Activated CD4-positive, alpha-beta T cell treated with anti-CD3 and anti-CD28 coated beads, Interleukin-2, amount 10 ng/mL, durations not matched to agents 7 days and 5 days (primary cell): ENCODE results near the gene CXCL13. TPM values are rescaled to one million over a fixed set of nuclear protein-coding genes. Genes with fewer than 3 reads are reported as not detected.
"Not testable (repeated sequence)": the region's sequence is repeated elsewhere in the genome, so short reads cannot be mapped to it uniquely, and the experiment has no call there.

Experiments used
- CTCF ChIA-PET: fragments of 350-600 bp; sonication (Branson Sonifier 250); formaldehyde crosslinking; loops from one replicate; lab custom pipeline; 2021; ENCODE audit warnings: antibody characterized with exemption; lab: Charles Lee
- POLR2A ChIA-PET: fragments of 350-600 bp; sonication (Branson Sonifier 250); formaldehyde crosslinking; loops from one replicate; lab custom pipeline; 2021; ENCODE audit warnings: antibody characterized with exemption; lab: Charles Lee
- DNase-seq: peaks from one replicate; pipeline ENCODE4 v3.0.0-alpha.2; 2020
- H3K27ac Mint-ChIP-seq: one replicate; pipeline ENCODE4 v1.8.0; 2021; ENCODE audit warnings: mild to moderate bottlenecking, moderate library complexity, mixed read lengths
- H3K27me3 Mint-ChIP-seq: one replicate; pipeline ENCODE4 v1.8.0; 2021; ENCODE audit warnings: mixed read lengths
- H3K36me3 Mint-ChIP-seq: one replicate; pipeline ENCODE4 v1.8.0; 2021; ENCODE audit warnings: low read depth, mixed read lengths
- H3K4me1 Mint-ChIP-seq: one replicate; pipeline ENCODE4 v1.8.0; 2021; ENCODE audit warnings: mixed read lengths
- H3K4me3 Mint-ChIP-seq: one replicate; pipeline ENCODE4 v1.8.0; 2021; ENCODE audit warnings: mild to moderate bottlenecking, moderate library complexity, mixed read lengths
- H3K9me3 Mint-ChIP-seq: one replicate; pipeline ENCODE4 v1.8.0; 2021; ENCODE audit warnings: mixed read lengths
- total RNA-seq, 2 experiments: library from RNA; stranded (reverse); gene quantifications; one replicate each; pipeline ENCODE4 v1.2.3, GENCODE V29; 2021

Gene CXCL13
- total RNA-seq, 2 experiments from 2014 or later, result not detected

GRCh38 chr4:77644069-77644468 is 38.4 kb downstream of the CXCL13 start:
- H3K4me1 Mint-ChIP-seq, H3K27ac Mint-ChIP-seq, H3K36me3 Mint-ChIP-seq, POLR2A ChIA-PET, H3K27me3 Mint-ChIP-seq, DNase-seq, CTCF ChIA-PET, H3K4me3 Mint-ChIP-seq: not testable (repeated sequence)
- H3K9me3 Mint-ChIP-seq, result peaks cover 24% of the 10 kb centered on the region

DNA sequence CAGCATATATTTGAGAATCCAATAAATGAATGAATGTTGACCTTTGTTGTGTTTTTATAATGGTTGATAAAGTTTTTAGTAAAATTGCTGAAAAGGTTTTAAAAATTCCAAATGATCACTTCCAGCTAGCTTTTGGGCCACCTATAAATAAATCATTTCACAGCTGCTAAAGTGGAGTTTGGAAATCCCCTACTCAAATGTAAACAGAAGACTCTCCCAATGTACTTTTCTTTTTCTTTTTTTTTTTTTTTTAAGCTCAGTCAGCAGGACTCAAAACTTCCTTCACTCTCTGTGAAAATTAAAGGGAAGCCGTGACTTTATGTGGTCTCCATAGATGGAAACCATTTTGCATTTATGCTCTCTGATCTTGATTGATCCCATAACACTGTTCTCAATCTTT is 45.2 kb downstream of the CXCL13 start:
- no peak overlapping the region for H3K27ac Mint-ChIP-seq
- H3K9me3 Mint-ChIP-seq, result peaks cover 10% of the 10 kb centered on the region
- DNase-seq, result no peak
- H3K4me1 Mint-ChIP-seq, result no peaks in the 10 kb centered on the region
- no peak overlapping the region for H3K4me3 Mint-ChIP-seq
- H3K27me3 Mint-ChIP-seq, result peaks cover 4% of the 10 kb centered on the region
- ChIA-PET CTCF (no interaction called here), POLR2A (no interaction called here)
- H3K36me3 Mint-ChIP-seq, result peaks cover 2% of the 10 kb centered on the region

DNA sequence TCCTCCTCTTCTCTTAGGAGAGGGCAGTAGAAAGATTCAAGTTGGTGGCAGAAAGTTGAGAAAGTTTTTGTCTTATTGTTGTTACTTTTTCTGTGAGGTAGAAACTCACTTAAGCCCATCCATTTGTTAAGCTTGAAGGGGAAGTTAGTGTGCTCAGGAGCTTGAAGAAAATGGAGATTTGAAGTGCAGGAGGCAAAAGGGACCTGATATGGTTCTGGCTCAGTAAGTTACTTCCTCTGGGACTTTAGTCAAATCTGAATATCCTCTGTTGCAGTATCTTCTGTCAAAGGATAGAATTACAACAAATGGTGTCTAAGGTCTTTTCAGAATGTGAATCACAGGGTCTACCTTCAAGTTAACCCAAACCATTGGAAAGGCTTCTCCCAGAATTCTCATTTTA is 46.2 kb downstream of the CXCL13 start:
- H3K4me1 Mint-ChIP-seq, result no peaks in the 10 kb centered on the region
- H3K9me3 Mint-ChIP-seq, result peaks cover 2% of the 10 kb centered on the region
- CTCF ChIA-PET, result interaction anchor here (0.6 kb wide), 1 partner anchor 47 kb away, joined by 3 read pairs; no protein-coding TSS in a partner anchor
- no peak overlapping the region for H3K27ac Mint-ChIP-seq
- peaks cover 11% of the 10 kb centered on the region for H3K27me3 Mint-ChIP-seq
- no peak for DNase-seq
- POLR2A ChIA-PET, result no interaction called here
- H3K36me3 Mint-ChIP-seq, result no peaks in the 10 kb centered on the region
- no peak overlapping the region for H3K4me3 Mint-ChIP-seq

GRCh38 chr4:77652237-77652897 is 46.7 kb downstream of the CXCL13 start:
- ChIA-PET CTCF (no interaction called here), POLR2A (no interaction called here)
- Mint-ChIP-seq H3K4me1 (no peaks in the 10 kb centered on the region), H3K27ac (no peak overlapping the region), H3K4me3 (no peak overlapping the region), H3K36me3 (no peaks in the 10 kb centered on the region), H3K9me3 (no peaks in the 10 kb centered on the region), H3K27me3 (peaks cover 16% of the 10 kb centered on the region)
- no peak for DNase-seq

DNA sequence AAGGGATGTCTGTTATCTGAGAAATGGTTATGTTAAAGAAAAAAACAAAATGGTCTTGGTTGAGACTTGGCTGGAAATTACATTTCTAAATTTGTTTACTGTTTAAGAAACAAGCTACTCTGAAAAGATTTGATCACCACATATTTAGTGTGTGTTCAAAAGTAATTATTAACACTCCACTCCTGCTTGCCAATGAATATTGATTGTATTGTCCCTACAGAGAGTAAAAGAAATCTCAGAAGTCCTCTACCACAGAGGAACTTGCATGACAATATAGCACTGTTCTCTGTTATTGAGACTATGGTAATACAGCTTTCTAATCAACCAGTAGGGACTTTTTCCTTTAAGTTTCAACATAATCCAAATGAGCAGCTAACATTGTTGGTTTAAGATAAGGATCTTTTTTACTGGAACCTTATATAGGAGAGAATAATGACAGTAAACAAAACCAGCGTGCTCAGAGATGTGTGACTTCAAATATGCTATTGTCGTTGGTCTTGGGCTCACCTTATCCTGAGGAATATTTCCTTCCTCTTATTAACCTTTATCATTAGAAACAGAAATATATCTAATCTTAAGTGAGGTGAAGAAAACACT is 47.6 kb downstream of the CXCL13 start:
- POLR2A ChIA-PET, result no interaction called here
- CTCF ChIA-PET, result no interaction called here
- no peak for DNase-seq
- H3K9me3 Mint-ChIP-seq, result no peaks in the 10 kb centered on the region
- H3K4me1 Mint-ChIP-seq, result no peaks in the 10 kb centered on the region
- peaks cover 21% of the 10 kb centered on the region for H3K27me3 Mint-ChIP-seq
- no peak overlapping the region for H3K4me3 Mint-ChIP-seq
- H3K36me3 Mint-ChIP-seq, result no peaks in the 10 kb centered on the region
- H3K27ac Mint-ChIP-seq, result no peak overlapping the region

DNA sequence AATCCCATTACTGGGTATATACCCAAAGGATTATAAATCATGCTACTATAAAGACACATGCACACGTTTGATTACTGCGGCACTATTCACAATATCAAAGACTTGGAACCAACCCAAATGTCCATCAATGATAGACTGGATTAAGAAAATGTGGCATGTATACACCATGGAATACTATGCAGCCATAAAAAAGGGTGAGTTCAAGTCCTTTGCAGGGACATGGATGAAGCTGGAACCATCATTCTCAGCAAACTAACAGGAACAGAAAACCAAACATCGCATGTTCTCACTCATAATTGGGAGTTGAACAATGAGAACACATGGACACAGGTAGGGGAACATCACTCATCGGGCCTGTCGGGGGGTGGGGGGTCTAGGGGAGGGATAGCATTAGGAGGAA is 54.7 kb downstream of the CXCL13 start:
- DNase-seq, H3K9me3 Mint-ChIP-seq, H3K36me3 Mint-ChIP-seq, H3K4me1 Mint-ChIP-seq, H3K4me3 Mint-ChIP-seq, H3K27ac Mint-ChIP-seq, POLR2A ChIA-PET: not testable (repeated sequence)
- CTCF ChIA-PET, result interaction anchor here (1.3 kb wide), 1 partner anchor 10 kb away, joined by 3 read pairs; no protein-coding TSS in a partner anchor
- H3K27me3 Mint-ChIP-seq, result peaks cover 32% of the 10 kb centered on the region

Other genes with a start within 250 kb of the CXCL13 start
- 100 to 1,000 TPM; 108 to 122 TPM for gene CNOT6L, start 213.5 kb downstream of the CXCL13 start, total RNA-seq